Measurements from ENCODE around the gene GPRC5A.

GPRC5A gene

GRCh38 chr12:12946686-12947355 is 55.5 kb downstream of the GPRC5A start:
- H3K27ac ChIP-seq: no peak overlapping the region
- TF ChIP-seq CTCF (conservative IDR thresholded peaks at IDR 0.05) (no peak), ZFX (IDR thresholded peaks at IDR 0.05) (no peak)

DNA sequence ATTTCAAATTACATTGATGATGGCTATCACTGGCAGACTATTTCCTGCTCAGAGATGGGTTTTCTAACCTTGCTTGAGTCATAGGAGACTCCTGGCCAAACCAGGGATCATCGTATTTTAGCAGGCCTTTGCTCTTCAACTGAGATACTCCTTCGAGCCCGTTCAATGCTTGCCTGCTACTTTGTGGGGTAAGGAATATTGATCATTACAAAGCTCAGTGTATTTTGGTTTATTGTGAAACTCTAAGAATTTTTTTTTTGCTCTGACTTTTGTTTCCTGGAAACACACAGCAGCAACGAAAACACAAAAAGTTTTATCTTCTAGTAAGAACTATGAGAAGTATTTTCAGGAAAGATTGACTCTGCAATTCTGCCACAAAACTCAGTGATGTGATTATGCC is 56.5 kb downstream of the GPRC5A start:
- no peak overlapping the region for H3K27ac ChIP-seq
- TF ChIP-seq ZFX (IDR thresholded peaks at IDR 0.05) (no peak), CTCF (conservative IDR thresholded peaks at IDR 0.05) (no peak)

GRCh38 chr12:12951504-12951903 is 60.1 kb downstream of the GPRC5A start:
- no peak for TF ChIP-seq CTCF (conservative IDR thresholded peaks at IDR 0.05)
- H3K27ac ChIP-seq: no peak overlapping the region

DNA sequence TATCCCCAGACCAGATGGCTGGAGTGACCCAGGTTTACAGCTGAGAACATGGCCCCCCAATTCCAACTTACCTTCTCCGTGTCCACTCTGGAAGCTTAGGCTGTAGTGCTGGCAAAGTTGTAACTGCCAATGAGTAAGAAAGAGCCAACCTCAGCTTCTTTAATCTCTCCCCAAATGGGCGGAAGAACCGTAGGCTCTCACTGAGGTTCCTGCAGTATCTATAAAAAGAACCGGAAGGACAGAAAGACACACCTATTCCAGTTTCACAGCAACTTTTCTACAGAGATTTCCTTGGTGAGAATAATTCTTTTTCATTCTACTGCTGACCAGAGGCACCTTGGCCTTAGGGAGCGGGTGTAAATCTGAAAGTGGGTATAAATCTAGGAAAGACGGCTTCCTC is 60.7 kb downstream of the GPRC5A start, which contains the start of gene GPRC5D:
GPRC5D (minus strand) TSS at position 135 of the 400 bp plus-strand sequence. CDS start 1,786 bp downstream, outside the sequence.
- no peak within 1 kb of the TSS for H3K27ac ChIP-seq
- TF ChIP-seq CTCF (conservative IDR thresholded peaks at IDR 0.05) (no peak), ZFX (IDR thresholded peaks at IDR 0.05) (no peak)

DNA sequence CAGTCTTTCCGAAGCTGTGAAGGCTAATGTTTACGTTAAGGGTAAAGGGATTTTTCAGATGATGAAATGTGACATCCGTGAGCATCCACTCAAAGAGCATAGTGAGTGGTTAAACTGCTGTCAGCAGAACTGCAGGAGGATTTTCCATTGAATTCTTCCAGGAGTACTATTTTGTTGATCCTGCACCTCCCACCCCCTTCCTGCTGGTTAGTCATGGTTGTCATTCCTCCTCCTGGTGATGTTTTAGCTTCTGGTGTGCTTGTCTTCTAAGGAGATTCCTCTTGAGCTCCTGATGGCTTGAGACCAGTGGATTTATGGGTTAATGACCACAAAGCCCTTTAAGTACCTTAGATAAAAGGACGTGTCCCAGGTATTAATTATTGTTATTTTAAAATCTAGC is 63.0 kb downstream of the GPRC5A start:
- TF ChIP-seq ZFX (IDR thresholded peaks at IDR 0.05): no peak
- no peak for TF ChIP-seq CTCF (conservative IDR thresholded peaks at IDR 0.05)
- H3K27ac ChIP-seq: no peak overlapping the region

DNA sequence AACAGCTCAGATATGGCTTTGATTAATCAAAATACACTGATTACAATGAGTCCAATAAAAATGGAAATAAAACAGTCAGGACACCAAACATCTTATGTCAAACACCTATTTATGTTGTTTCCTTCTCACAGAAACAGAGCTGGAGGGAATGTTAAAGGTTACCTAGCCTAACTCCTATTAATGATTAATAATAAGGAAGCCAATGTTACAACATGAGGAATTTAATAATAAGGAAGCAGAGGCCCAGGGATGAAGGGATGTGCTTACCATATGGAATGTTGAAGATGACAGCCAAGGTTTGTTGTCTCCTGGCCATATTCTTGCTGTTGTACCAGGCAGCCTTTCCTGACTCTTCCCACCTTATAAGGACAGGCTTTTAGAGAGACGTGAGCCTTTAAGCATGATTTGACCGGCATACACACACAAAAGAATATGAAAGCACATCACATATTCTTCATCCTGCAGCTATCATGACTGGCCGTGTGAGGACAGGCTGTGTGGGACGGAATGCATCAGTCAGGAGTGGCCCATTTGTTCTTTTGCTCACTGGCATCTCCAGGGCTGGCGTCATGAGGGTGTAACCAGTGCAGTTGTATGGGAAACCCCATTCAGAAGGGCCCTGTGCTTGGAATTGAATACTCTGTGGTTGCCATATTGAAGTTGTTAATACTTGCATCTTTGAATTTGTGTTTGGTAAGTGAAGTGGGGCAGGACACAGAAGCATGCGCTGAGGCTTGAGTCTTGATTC is 63.7 kb downstream of the GPRC5A start:
- no peak overlapping the region for H3K27ac ChIP-seq
- no peak for TF ChIP-seq ZFX (IDR thresholded peaks at IDR 0.05)
- TF ChIP-seq CTCF (conservative IDR thresholded peaks at IDR 0.05): no peak

GRCh38 chr12:12958886-12959285 is 67.5 kb downstream of the GPRC5A start:
- TF ChIP-seq ZFX (IDR thresholded peaks at IDR 0.05) (no peak), CTCF (conservative IDR thresholded peaks at IDR 0.05) (no peak)
- no peak overlapping the region for H3K27ac ChIP-seq
